Astrocyte of the spinal cord (primary cell): Measurements from ENCODE around the gene NFAM1.

ENCODE experiments used
- DNase-seq: peaks from one replicate; pipeline ENCODE4 v3.0.0; 2011; ENCODE audit warnings: low read depth, low spot score
- H3K4me3 ChIP-seq: 2 replicates; pipeline ENCODE4 v1.5.1; 2011; ENCODE audit warnings: low read depth, mild to moderate bottlenecking, low read length, moderate library complexity
- CTCF ChIP-seq: IDR thresholded peaks from 2 replicates; pipeline ENCODE4 v1.5.1; 2012; ENCODE audit warnings: low read depth, mild to moderate bottlenecking, low read length, inconsistent platforms
- in situ Hi-C: cut with HindIII; loops from 2 replicates; pipeline ENCODE4 v1.10.0; 2017; ENCODE audit warnings: low sequenced_read_pairs

Gene NFAM1

GRCh38 chr22:42365111-42365865 lies 66.9 kb downstream of the NFAM1 start:
- in situ Hi-C loops: no loop called here

GRCh38 chr22:42364604-42365110 lies 67.5 kb downstream of the NFAM1 start:
- DNase-seq: no peak
- TF ChIP-seq CTCF: no peak
- H3K4me3 ChIP-seq: no peak overlapping the region

More at GRCh38 chr22:42365111-42365865, 66.9 kb downstream of the NFAM1 start:
- TF ChIP-seq CTCF: no peak
- H3K4me3 ChIP-seq: no peak overlapping the region
- DNase-seq: no peak

GRCh38 chr22:42363892-42364291 lies 68.3 kb downstream of the NFAM1 start:
- in situ Hi-C loops: no loop called here
- no peak for TF ChIP-seq CTCF
- DNase-seq: no peak
- H3K4me3 ChIP-seq: no peak overlapping the region

More at GRCh38 chr22:42364604-42365110, 67.5 kb downstream of the NFAM1 start:
- in situ Hi-C loops: no loop called here

- no peak for DNase-seq
- TF ChIP-seq CTCF: no peak
- no peak overlapping the region for H3K4me3 ChIP-seq
- in situ Hi-C loops: no loop called here
These were observed 70.7 kb downstream of the NFAM1 start for GRCh38 chr22:42361523-42361922.

GRCh38 chr22:42360348-42360747 lies 71.9 kb downstream of the NFAM1 start:
- in situ Hi-C loops: no loop called here

More at GRCh38 chr22:42360348-42360747, 71.9 kb downstream of the NFAM1 start:
- TF ChIP-seq CTCF: no peak
- no peak overlapping the region for H3K4me3 ChIP-seq
- DNase-seq: no peak
